H9 (cell line): Measurements from ENCODE around the gene RIPK4. TPM values are rescaled to one million over a fixed set of nuclear protein-coding genes. Genes with fewer than 3 reads are reported as not detected.
A peak's percentile ranks its signal among the peaks of the same experiment; 100 is the strongest.

ENCODE experiments used
- DNase-seq: peaks from one replicate; pipeline ENCODE4 v3.0.0-alpha.2; 2017
- H2AFZ ChIP-seq: one replicate; pipeline ENCODE4 v1.6.1; 2013; ENCODE audit warnings: mild to moderate bottlenecking, low read length, control low read depth, moderate library complexity
- H2AK5ac ChIP-seq: 2 replicates; pipeline ENCODE4 v1.6.1; 2013; ENCODE audit warnings: low read length, control low read depth, mixed read lengths; ENCODE audit not compliant: insufficient read length
- H2BK120ac ChIP-seq: one replicate; pipeline ENCODE4 v1.6.1; 2013; ENCODE audit warnings: low read depth, mild to moderate bottlenecking, low read length, control low read depth, inconsistent platforms; ENCODE audit not compliant: poor library complexity, severe bottlenecking
- H2BK12ac ChIP-seq: 2 replicates; pipeline ENCODE4 v1.6.1; 2013; ENCODE audit warnings: low read length, control low read depth, mixed read lengths, low read depth; ENCODE audit not compliant: insufficient read length
- H2BK15ac ChIP-seq: 2 replicates; pipeline ENCODE4 v1.6.1; 2013; ENCODE audit warnings: low read depth, low read length, control low read depth
- H2BK20ac ChIP-seq: one replicate; pipeline ENCODE4 v1.6.1; 2013; ENCODE audit warnings: low read depth, mild to moderate bottlenecking, low read length, control low read depth, inconsistent platforms; ENCODE audit not compliant: poor library complexity, severe bottlenecking
- H2BK5ac ChIP-seq: 2 replicates; pipeline ENCODE4 v1.6.1; 2013; ENCODE audit warnings: low read length, control low read depth, mixed read lengths; ENCODE audit not compliant: insufficient read length
- H3K14ac ChIP-seq: 2 replicates; pipeline ENCODE4 v1.6.1; 2013; ENCODE audit warnings: low read length, control low read depth; ENCODE audit not compliant: insufficient read depth
- H3K18ac ChIP-seq: 2 replicates; pipeline ENCODE4 v1.6.1; 2013; ENCODE audit warnings: low read depth, mild to moderate bottlenecking, mixed read lengths, low read length, control low read depth; ENCODE audit not compliant: insufficient read length
- H3K23ac ChIP-seq: 2 replicates; pipeline ENCODE4 v1.6.1; 2013; ENCODE audit warnings: low read length, control low read depth, mixed read lengths, low read depth; ENCODE audit not compliant: insufficient read length
- H3K23me2 ChIP-seq: 2 replicates; pipeline ENCODE4 v1.6.1; 2013; ENCODE audit warnings: low read depth, mild to moderate bottlenecking, mixed read lengths, low read length, control low read depth; ENCODE audit not compliant: insufficient read length, poor library complexity, severe bottlenecking
- H3K27ac ChIP-seq: 2 replicates; pipeline ENCODE4 v1.5.1; 2013; ENCODE audit warnings: low read length, control low read depth, mixed read lengths, low read depth; ENCODE audit not compliant: insufficient read length
- H3K27me3 ChIP-seq: 2 replicates; pipeline ENCODE4 v1.6.1; 2013; ENCODE audit warnings: low read length, control low read depth, inconsistent platforms; ENCODE audit not compliant: insufficient read depth
- H3K4ac ChIP-seq: 2 replicates; pipeline ENCODE4 v1.6.1; 2013; ENCODE audit warnings: low read depth, mild to moderate bottlenecking, control low read depth, inconsistent platforms, low read length, moderate library complexity
- H3K4me1 ChIP-seq: 2 replicates; pipeline ENCODE4 v1.6.1; 2013; ENCODE audit warnings: low read length, control low read depth, inconsistent platforms; ENCODE audit not compliant: insufficient read depth
- H3K4me2 ChIP-seq: 2 replicates; pipeline ENCODE4 v1.6.1; 2013; ENCODE audit warnings: low read length, control low read depth, mixed read lengths; ENCODE audit not compliant: insufficient read length, insufficient read depth
- H3K56ac ChIP-seq: 2 replicates; pipeline ENCODE4 v1.6.1; 2013; ENCODE audit warnings: low read depth, mild to moderate bottlenecking, mixed read lengths, low read length, control low read depth; ENCODE audit not compliant: insufficient read length
- H3K79me1 ChIP-seq: 2 replicates; pipeline ENCODE4 v1.6.1; 2013; ENCODE audit warnings: low read depth, mild to moderate bottlenecking, moderate library complexity, low read length, control low read depth, inconsistent platforms; ENCODE audit not compliant: insufficient read depth, poor library complexity, severe bottlenecking
- H3K79me2 ChIP-seq: 2 replicates; pipeline ENCODE4 v1.6.1; 2013; ENCODE audit warnings: low read length, control low read depth, inconsistent platforms; ENCODE audit not compliant: insufficient read depth
- H3K9ac ChIP-seq: 2 replicates; pipeline ENCODE4 v1.6.1; 2013; ENCODE audit warnings: low read length, control low read depth, mixed read lengths; ENCODE audit not compliant: insufficient read length; ENCODE audit errors: extremely low read depth
- H3K9me3 ChIP-seq: one replicate; pipeline ENCODE4 v1.6.1; 2013; ENCODE audit warnings: low read depth, low read length, inconsistent platforms; ENCODE audit not compliant: control insufficient read depth
- H3T11ph ChIP-seq: one replicate; pipeline ENCODE4 v1.6.1; 2013; ENCODE audit warnings: mild to moderate bottlenecking, low read length, control low read depth, inconsistent platforms
- H4K20me1 ChIP-seq: one replicate; pipeline ENCODE4 v1.6.1; 2013; ENCODE audit not compliant: control insufficient read depth, insufficient read length, insufficient read depth
- H4K5ac ChIP-seq: 2 replicates; pipeline ENCODE4 v1.6.1; 2013; ENCODE audit warnings: low read depth, mild to moderate bottlenecking, mixed read lengths, low read length, control low read depth; ENCODE audit not compliant: insufficient read length
- H4K8ac ChIP-seq: replicated peaks from 2 replicates; pipeline ENCODE4 v1.6.1; 2013; ENCODE audit warnings: low read length, control low read depth, mixed read lengths, low read depth; ENCODE audit not compliant: insufficient read length
- H4K91ac ChIP-seq: 2 replicates; pipeline ENCODE4 v1.6.1; 2013; ENCODE audit warnings: low read depth, mild to moderate bottlenecking, moderate library complexity, mixed read lengths, low read length, control low read depth; ENCODE audit not compliant: insufficient read length
- H3K27ac Mint-ChIP-seq, 3 experiments: 2 replicates in 2 of 3; 3 replicates in 1 of 3; pipeline ENCODE4 v1.8.0; 2020 to 2021; ENCODE audit warnings: mixed read lengths in 3 of 3, mild to moderate bottlenecking in 1 of 3, moderate library complexity in 1 of 3
- H3K27me3 Mint-ChIP-seq: 2 replicates; pipeline ENCODE4 v1.8.0; 2021; ENCODE audit warnings: low read depth, mild to moderate bottlenecking, moderate library complexity, mixed read lengths
- H3K36me3 Mint-ChIP-seq, 3 experiments: 2 replicates in 2 of 3; 3 replicates in 1 of 3; pipeline ENCODE4 v1.8.0; 2020 to 2021; ENCODE audit warnings: low read depth in 3 of 3, mixed read lengths in 3 of 3; ENCODE audit not compliant: insufficient read depth in 1 of 3
- H3K4me1 Mint-ChIP-seq, 2 experiments: 2 replicates each; pipeline ENCODE4 v1.8.0; 2020; ENCODE audit warnings: mixed read lengths in 2 of 2
- H3K4me3 Mint-ChIP-seq, 2 experiments: 2 replicates in 1 of 2; 3 replicates in 1 of 2; pipeline ENCODE4 v1.8.0; 2020 to 2021; ENCODE audit warnings: mild to moderate bottlenecking in 2 of 2, mixed read lengths in 2 of 2, moderate library complexity in 1 of 2
- H3K9me3 Mint-ChIP-seq, 2 experiments: 2 replicates in 1 of 2; 3 replicates in 1 of 2; pipeline ENCODE4 v1.8.0; 2020; ENCODE audit warnings: mild to moderate bottlenecking in 2 of 2, mixed read lengths in 2 of 2, moderate library complexity in 1 of 2
- WGBS: extraction: QIAGEN DNeasy Blood & Tissue Kit; methylation state at CpG from one replicate; pipeline ENCODE4 v1.1.7; 2013; ENCODE audit warnings: missing lambda C conversion rate, low lambda C conversion rate, mixed read lengths; ENCODE audit not compliant: insufficient read length; ENCODE audit errors: extremely low coverage; 5-methylcytosine and 5-hydroxymethylcytosine counted together
- total RNA-seq: library from RNA; stranded (reverse); gene quantifications from 2 replicates; pipeline ENCODE4 v1.2.1, GENCODE V29; 2021
- TF ChIP-seq, protein P1 (sequence below): fragments of 200-600 bp; sonication (generic); conservative IDR thresholded peaks from 3 replicates; pipeline ENCODE4 v1.8.0; 2021; ENCODE audit warnings: antibody characterized with exemption, mild to moderate bottlenecking

RIPK4 gene
- total RNA-seq, 1 experiment from 2014 or later: 2.9 TPM

DNA sequence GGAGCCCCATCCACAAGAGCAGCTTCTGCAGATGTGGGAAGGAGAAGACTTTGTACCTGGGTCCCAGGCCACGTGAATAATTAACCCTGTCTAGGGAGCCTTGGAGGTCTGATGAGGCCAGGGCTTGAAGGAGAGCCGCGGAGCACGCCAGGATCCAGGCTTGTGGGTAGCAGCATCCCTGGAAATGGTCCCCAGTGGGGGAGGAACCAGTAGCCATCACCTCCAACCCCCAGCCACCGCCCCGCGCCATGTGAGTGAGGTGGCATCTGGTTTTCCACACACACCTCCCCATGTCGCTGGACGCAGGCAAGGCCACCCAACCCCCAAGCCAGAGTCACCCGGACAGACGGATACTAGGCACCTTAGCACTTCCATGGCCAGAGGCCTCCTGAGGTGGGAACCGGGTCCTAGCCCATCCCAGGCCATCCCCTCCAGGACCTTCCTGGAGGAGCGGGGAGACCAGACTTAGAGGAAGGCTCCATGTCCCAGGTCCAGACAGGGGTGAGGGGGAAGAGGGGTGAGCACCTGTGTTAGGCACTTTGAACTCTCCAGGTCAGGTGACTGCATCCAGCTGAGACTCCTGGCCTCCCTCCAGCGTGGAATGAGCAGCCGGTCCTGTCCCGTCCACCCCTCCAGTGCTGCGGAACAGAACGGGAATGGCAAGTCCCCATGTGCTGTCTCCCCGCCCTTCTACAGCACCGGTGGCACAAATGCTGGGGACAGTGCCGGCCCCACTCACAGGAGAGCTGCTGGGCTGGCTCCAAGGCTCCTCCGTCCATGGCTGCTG lies 53.2 kb downstream of the RIPK4 start:
- no peak overlapping the region; the same call in 1 of the 2 replicates for H3K14ac ChIP-seq
- H3K18ac ChIP-seq: peak overlapping the region; percentile 15
- H3K9ac ChIP-seq: no peak overlapping the region
- H3K23me2 ChIP-seq: peaks cover 3% of the 10 kb centered on the region
- no peaks in the 10 kb centered on the region for H3K79me1 ChIP-seq
- TF ChIP-seq, protein P1, sequence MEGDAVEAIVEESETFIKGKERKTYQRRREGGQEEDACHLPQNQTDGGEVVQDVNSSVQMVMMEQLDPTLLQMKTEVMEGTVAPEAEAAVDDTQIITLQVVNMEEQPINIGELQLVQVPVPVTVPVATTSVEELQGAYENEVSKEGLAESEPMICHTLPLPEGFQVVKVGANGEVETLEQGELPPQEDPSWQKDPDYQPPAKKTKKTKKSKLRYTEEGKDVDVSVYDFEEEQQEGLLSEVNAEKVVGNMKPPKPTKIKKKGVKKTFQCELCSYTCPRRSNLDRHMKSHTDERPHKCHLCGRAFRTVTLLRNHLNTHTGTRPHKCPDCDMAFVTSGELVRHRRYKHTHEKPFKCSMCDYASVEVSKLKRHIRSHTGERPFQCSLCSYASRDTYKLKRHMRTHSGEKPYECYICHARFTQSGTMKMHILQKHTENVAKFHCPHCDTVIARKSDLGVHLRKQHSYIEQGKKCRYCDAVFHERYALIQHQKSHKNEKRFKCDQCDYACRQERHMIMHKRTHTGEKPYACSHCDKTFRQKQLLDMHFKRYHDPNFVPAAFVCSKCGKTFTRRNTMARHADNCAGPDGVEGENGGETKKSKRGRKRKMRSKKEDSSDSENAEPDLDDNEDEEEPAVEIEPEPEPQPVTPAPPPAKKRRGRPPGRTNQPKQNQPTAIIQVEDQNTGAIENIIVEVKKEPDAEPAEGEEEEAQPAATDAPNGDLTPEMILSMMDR: no peak
- H4K8ac ChIP-seq: no peak overlapping the region
- H3K4me1 ChIP-seq: peaks cover 8% of the 10 kb centered on the region; the same call in 1 of the 2 replicates
- H3K23ac ChIP-seq: no peak overlapping the region
- DNase-seq: no peak
- no peak overlapping the region for H2BK15ac ChIP-seq
- H3K4me1 Mint-ChIP-seq: peaks cover 37 to 56% of the 10 kb centered on the region in 2 experiments
- H2AK5ac ChIP-seq: no peak overlapping the region
- no peaks in the 10 kb centered on the region for H3K9me3 ChIP-seq
- no CpG with 5 or more reads among the region's 22 CpGs for WGBS
- no peak overlapping the region for H2BK5ac ChIP-seq
- no peak overlapping the region for H2BK20ac ChIP-seq
- peaks cover 5% of the 10 kb centered on the region for H3K27me3 Mint-ChIP-seq
- H3K27ac Mint-ChIP-seq: no peak overlapping the region
- H3K4ac ChIP-seq: no peak overlapping the region
- no peak overlapping the region; a peak in 1 of 5 replicates for H3K4me3 Mint-ChIP-seq
- H3K79me2 ChIP-seq: no peaks in the 10 kb centered on the region
- no peak overlapping the region for H2BK120ac ChIP-seq
- no peaks in the 10 kb centered on the region for H4K20me1 ChIP-seq
- no peak overlapping the region for H3K27ac ChIP-seq
- no peaks in the 10 kb centered on the region; a peak in 1 of 7 replicates for H3K36me3 Mint-ChIP-seq
- H3K56ac ChIP-seq: no peak overlapping the region
- H4K91ac ChIP-seq: no peak overlapping the region
- no peaks in the 10 kb centered on the region; the same call in none of the 2 replicates for H3K27me3 ChIP-seq
- no peak overlapping the region for H2AFZ ChIP-seq
- H3K4me2 ChIP-seq: no peak overlapping the region
- no peaks in the 10 kb centered on the region for H3K9me3 Mint-ChIP-seq
- no peak overlapping the region for H4K5ac ChIP-seq
- H3T11ph ChIP-seq: no peak overlapping the region
- no peak overlapping the region for H2BK12ac ChIP-seq
